ENCODE results near the gene MAST4.

- TF ChIP-seq, protein P1, sequence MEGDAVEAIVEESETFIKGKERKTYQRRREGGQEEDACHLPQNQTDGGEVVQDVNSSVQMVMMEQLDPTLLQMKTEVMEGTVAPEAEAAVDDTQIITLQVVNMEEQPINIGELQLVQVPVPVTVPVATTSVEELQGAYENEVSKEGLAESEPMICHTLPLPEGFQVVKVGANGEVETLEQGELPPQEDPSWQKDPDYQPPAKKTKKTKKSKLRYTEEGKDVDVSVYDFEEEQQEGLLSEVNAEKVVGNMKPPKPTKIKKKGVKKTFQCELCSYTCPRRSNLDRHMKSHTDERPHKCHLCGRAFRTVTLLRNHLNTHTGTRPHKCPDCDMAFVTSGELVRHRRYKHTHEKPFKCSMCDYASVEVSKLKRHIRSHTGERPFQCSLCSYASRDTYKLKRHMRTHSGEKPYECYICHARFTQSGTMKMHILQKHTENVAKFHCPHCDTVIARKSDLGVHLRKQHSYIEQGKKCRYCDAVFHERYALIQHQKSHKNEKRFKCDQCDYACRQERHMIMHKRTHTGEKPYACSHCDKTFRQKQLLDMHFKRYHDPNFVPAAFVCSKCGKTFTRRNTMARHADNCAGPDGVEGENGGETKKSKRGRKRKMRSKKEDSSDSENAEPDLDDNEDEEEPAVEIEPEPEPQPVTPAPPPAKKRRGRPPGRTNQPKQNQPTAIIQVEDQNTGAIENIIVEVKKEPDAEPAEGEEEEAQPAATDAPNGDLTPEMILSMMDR (IDR thresholded peaks at IDR 0.05; ENCODE audit: insufficient read depth, low read length) = no peak
- no peak for TF ChIP-seq REST (IDR thresholded peaks at IDR 0.05; ENCODE audit: insufficient replicate concordance, low read depth)
Measured at GRCh38 chr5:67216564-67216963, 620.4 kb downstream of the MAST4 start.
